Fibroblast of the aortic adventitia (primary cell): ENCODE data around the gene MEGF9. TPM values are rescaled to one million over a fixed set of nuclear protein-coding genes. Genes with fewer than 3 reads are reported as not detected.

Source experiments
- DNase-seq: peaks from one replicate; pipeline ENCODE4 v3.0.0-alpha.2; 2010; ENCODE audit warnings: low read depth
- H3K4me3 ChIP-seq: 2 replicates; pipeline ENCODE4 v1.5.1; 2011; ENCODE audit warnings: low read depth, mild to moderate bottlenecking, control low read depth, low read length, moderate library complexity
- CTCF ChIP-seq: IDR thresholded peaks from 2 replicates; pipeline ENCODE4 v1.5.1; 2011; ENCODE audit warnings: mild to moderate bottlenecking, low read length, control low read depth, inconsistent platforms; ENCODE audit not compliant: insufficient read depth
- total RNA-seq: library from RNA; depleted of rRNA; stranded (reverse); fragments of >200 nt; gene quantifications from 2 replicates; pipeline ENCODE4 v1.2.3, GENCODE V29; 2012; ENCODE audit warnings: low replicate concordance

Gene MEGF9
- total RNA-seq, 1 donor: 14.1 TPM

- no peak for TF ChIP-seq CTCF
- no peak overlapping the region for H3K4me3 ChIP-seq
- no peak for DNase-seq
Observed at GRCh38 chr9:120663380-120663779, 50.9 kb downstream of the MEGF9 start.

- TF ChIP-seq CTCF: no peak
- no peak for DNase-seq
- no peak overlapping the region for H3K4me3 ChIP-seq
Observed at GRCh38 chr9:120662513-120662912, 51.8 kb downstream of the MEGF9 start.

- no peak for TF ChIP-seq CTCF
- DNase-seq: no peak
- H3K4me3 ChIP-seq: no peak overlapping the region
Observed at GRCh38 chr9:120659676-120660075, 54.6 kb downstream of the MEGF9 start.

GRCh38 chr9:120659209-120659608 is 55.1 kb downstream of the MEGF9 start:
- DNase-seq: no peak
- TF ChIP-seq CTCF: no peak
- H3K4me3 ChIP-seq: no peak overlapping the region

- DNase-seq: peak; percentile 25
- no peak overlapping the region for H3K4me3 ChIP-seq
- no peak for TF ChIP-seq CTCF
Observed at GRCh38 chr9:120655005-120655622, 59.2 kb downstream of the MEGF9 start.

GRCh38 chr9:120654272-120654671 is 60.0 kb downstream of the MEGF9 start:
- TF ChIP-seq CTCF: no peak
- H3K4me3 ChIP-seq: no peak overlapping the region
- DNase-seq: no peak

GRCh38 chr9:120653762-120654161 is 60.5 kb downstream of the MEGF9 start:
- H3K4me3 ChIP-seq: no peak overlapping the region
- no peak for TF ChIP-seq CTCF
- no peak for DNase-seq
